Lung microvascular endothelial cell (primary cell): Measurements from ENCODE around the gene EDEM2. TPM values are rescaled to one million over a fixed set of nuclear protein-coding genes. Genes with fewer than 3 reads are reported as not detected.
"Not testable (repeated sequence)": the region's sequence is repeated elsewhere in the genome, so short reads cannot be mapped to it uniquely, and the experiment has no call there.

Source experiments
- DNase-seq, 2 donors: peaks; one replicate each; pipeline versions ENCODE4 v3.0.0 to v3.0.0-alpha.2; 2010; ENCODE audit warnings: low read depth in 2 of 2
- total RNA-seq: library from RNA; depleted of rRNA; stranded (reverse); fragments of >200 nt; gene quantifications from 2 replicates; pipeline ENCODE4 v1.2.1, GENCODE V29; 2014

Gene EDEM2
- total RNA-seq, 1 donor from 2014 or later = 123 TPM

GRCh38 chr20:35129647-35130069, 17.5 kb downstream of the EDEM2 start:
- peak; percentile 69 to 71 for DNase-seq

- DNase-seq = no peak
Measured at GRCh38 chr20:35125753-35126152, 21.4 kb downstream of the EDEM2 start.

GRCh38 chr20:35122756-35123405, 24.3 kb downstream of the EDEM2 start:
- DNase-seq = peak; percentile 10 to 62

- peak in 1 of 2 donors; percentile 19 for DNase-seq
Measured at GRCh38 chr20:35121186-35121585, 25.9 kb downstream of the EDEM2 start.

GRCh38 chr20:35120012-35120701, 27.0 kb downstream of the EDEM2 start:
- peak in 1 of 2 donors; percentile 86 for DNase-seq

- DNase-seq = no peak
Measured at GRCh38 chr20:35117629-35118028, 29.5 kb downstream of the EDEM2 start.

GRCh38 chr20:35117196-35117595, 29.9 kb downstream of the EDEM2 start:
- DNase-seq = peak in 1 of 2 donors; percentile 15

- DNase-seq = no peak
Measured at GRCh38 chr20:35116258-35116657, 30.9 kb downstream of the EDEM2 start.

- DNase-seq = no peak
Measured at GRCh38 chr20:35115606-35116005, 31.5 kb downstream of the EDEM2 start.

- DNase-seq = not testable (repeated sequence)
Measured at GRCh38 chr20:35112276-35112675, 34.9 kb downstream of the EDEM2 start.

- peak in 1 of 2 donors; percentile 83 for DNase-seq
Measured at GRCh38 chr20:35111141-35111888, 35.8 kb downstream of the EDEM2 start.

- DNase-seq = no peak
Measured at GRCh38 chr20:35108921-35109320, 38.2 kb downstream of the EDEM2 start.

- DNase-seq = no peak
Measured at GRCh38 chr20:35106827-35107380, 40.2 kb downstream of the EDEM2 start.

GRCh38 chr20:35104685-35105295, 42.3 kb downstream of the EDEM2 start:
- DNase-seq = no peak

GRCh38 chr20:35101620-35102019, 45.5 kb downstream of the EDEM2 start:
- no peak for DNase-seq

GRCh38 chr20:35093267-35093884, 53.8 kb downstream of the EDEM2 start:
- peak in 1 of 2 donors; percentile 58 for DNase-seq

GRCh38 chr20:35092524-35093266, 54.4 kb downstream of the EDEM2 start, which contains the start of gene TRPC4AP:
TRPC4AP (minus strand) TSS chr20:35092807; CDS start chr20:35092781, 26 bp downstream.
- DNase-seq = peak; percentile 91 to 94

- DNase-seq = peak; percentile 69 to 90
Measured at GRCh38 chr20:35091816-35092523, 55.2 kb downstream of the EDEM2 start.
